Neural cell (in vitro differentiated cells): ENCODE results near the gene CCNY. TPM values are rescaled to one million over a fixed set of nuclear protein-coding genes. Genes with fewer than 3 reads are reported as not detected.

Experiments
- H2AFZ ChIP-seq: fragments of 200-600, 300-800 bp; sonication (generic), shearing (Covaris generic); 2 replicates; pipeline ENCODE4 v1.6.0; 2014; ENCODE audit warnings: low read depth, mild to moderate bottlenecking, antibody characterized with exemption, low read length, moderate library complexity
- H3F3A ChIP-seq: fragments of 200-600 bp; shearing (Covaris generic); 2 replicates; pipeline ENCODE4 v1.6.1; 2016; ENCODE audit warnings: mild to moderate bottlenecking, moderate library complexity, mixed read lengths, antibody characterized with exemption, low read length; ENCODE audit not compliant: insufficient read depth, poor library complexity, severe bottlenecking
- H3K27ac ChIP-seq: fragments of 200-600, 300-800 bp; sonication (generic), shearing (Covaris generic); 2 replicates; pipeline ENCODE4 v1.5.1; 2014; ENCODE audit warnings: mild to moderate bottlenecking, low read length, moderate library complexity
- H3K27me3 ChIP-seq: fragments of 300-800, 200-600 bp; sonication (generic), shearing (Covaris generic); 2 replicates; pipeline ENCODE4 v1.6.0; 2014; ENCODE audit warnings: mild to moderate bottlenecking, low read depth, low read length, moderate library complexity; ENCODE audit not compliant: insufficient read depth
- H3K36me3 ChIP-seq: fragments of 300-800, 200-600 bp; sonication (generic), shearing (Covaris generic); 2 replicates; pipeline ENCODE4 v1.5.1; 2014; ENCODE audit warnings: mild to moderate bottlenecking, antibody characterized with exemption, low read length, moderate library complexity; ENCODE audit not compliant: insufficient read depth
- H3K4me2 ChIP-seq: fragments of 300-800, 200-600 bp; sonication (generic), shearing (Covaris generic); 2 replicates; pipeline ENCODE4 v1.6.0; 2014; ENCODE audit warnings: mild to moderate bottlenecking, low read length
- H3K4me3 ChIP-seq: fragments of 300-800, 200-600 bp; sonication (generic), shearing (Covaris generic); 2 replicates; pipeline ENCODE4 v1.5.1; 2014; ENCODE audit warnings: mild to moderate bottlenecking, low read length, moderate library complexity
- H3K79me2 ChIP-seq: fragments of 200-600 bp; shearing (Covaris generic); replicated peaks from 2 replicates; pipeline ENCODE4 v1.6.0; 2014; ENCODE audit warnings: mild to moderate bottlenecking, low read length, moderate library complexity; ENCODE audit not compliant: insufficient read depth
- H3K9ac ChIP-seq: fragments of 300-800, 200-600 bp; sonication (generic), shearing (Covaris generic); 2 replicates; pipeline ENCODE4 v1.6.1; 2016; ENCODE audit warnings: mild to moderate bottlenecking, low read length, mixed read lengths
- H3K9me2 ChIP-seq: fragments of 200-600 bp; shearing (Covaris generic); 2 replicates; pipeline ENCODE4 v1.6.1; 2016; ENCODE audit warnings: mild to moderate bottlenecking, low read length, mixed read lengths; ENCODE audit not compliant: insufficient read depth
- H3K9me3 ChIP-seq: fragments of 200-600, 300-800 bp; sonication (generic), shearing (Covaris generic); 2 replicates; pipeline ENCODE4 v1.6.1; 2016; ENCODE audit warnings: mild to moderate bottlenecking, mixed run types, low read length, moderate library complexity, mixed read lengths
- H4K20me1 ChIP-seq: fragments of 200-600 bp; shearing (Covaris generic); 2 replicates; pipeline ENCODE4 v1.6.1; 2016; ENCODE audit warnings: mild to moderate bottlenecking, mixed run types; ENCODE audit not compliant: insufficient read depth
- EP300 ChIP-seq: fragments of 450-650 bp; conservative IDR thresholded peaks from 2 replicates; pipeline ENCODE4 v1.6.1; 2014; ENCODE audit warnings: antibody characterized with exemption, mild to moderate bottlenecking, moderate library complexity; ENCODE audit not compliant: poor library complexity, severe bottlenecking
- EZH2 ChIP-seq: fragments of 200-600, 300-800 bp; shearing (Covaris generic), sonication (generic); IDR thresholded peaks from 2 replicates; pipeline ENCODE4 v1.6.1; 2014; ENCODE audit warnings: antibody characterized with exemption, low read length, borderline replicate concordance, mild to moderate bottlenecking; ENCODE audit not compliant: insufficient read depth, poor library complexity, severe bottlenecking
- MXI1 ChIP-seq: fragments of 450-650 bp; conservative IDR thresholded peaks from 2 replicates; pipeline ENCODE4 v1.6.1; 2014; ENCODE audit warnings: antibody characterized with exemption, mild to moderate bottlenecking; ENCODE audit not compliant: poor library complexity, severe bottlenecking
- POLR2AphosphoS5 ChIP-seq: IDR thresholded peaks from 2 replicates; pipeline ENCODE4 v1.6.1; 2012
- RAD21 ChIP-seq: fragments of 450-650 bp; conservative IDR thresholded peaks from 2 replicates; pipeline ENCODE4 v1.6.1; 2014; ENCODE audit warnings: antibody characterized with exemption, mild to moderate bottlenecking, moderate library complexity
- REST ChIP-seq: IDR thresholded peaks from 2 replicates; pipeline ENCODE4 v1.6.1; 2012; ENCODE audit warnings: borderline replicate concordance
- SMC3 ChIP-seq: fragments of 450-650 bp; conservative IDR thresholded peaks from 2 replicates; pipeline ENCODE4 v1.6.1; 2014; ENCODE audit warnings: antibody characterized with exemption, mild to moderate bottlenecking, moderate library complexity; ENCODE audit not compliant: poor library complexity
- TAF1 ChIP-seq: IDR thresholded peaks from 2 replicates; pipeline ENCODE4 v1.6.1; 2012; ENCODE audit warnings: low read depth
- polyA plus RNA-seq: library from polyadenylated mRNA; depleted of rRNA; stranded (reverse); fragments of >200 nt; gene quantifications from 2 replicates; pipeline ENCODE4 v1.2.3, GENCODE V29; 2014
- TF ChIP-seq, protein P1 (sequence below): fragments of 450-650 bp; IDR thresholded peaks from 2 replicates; pipeline ENCODE4 v1.5.1; 2014; ENCODE audit warnings: antibody characterized with exemption, mild to moderate bottlenecking, moderate library complexity; ENCODE audit not compliant: poor library complexity, severe bottlenecking

Gene CCNY
- polyA plus RNA-seq, 1 donor from 2014 or later = 36.4 TPM

DNA sequence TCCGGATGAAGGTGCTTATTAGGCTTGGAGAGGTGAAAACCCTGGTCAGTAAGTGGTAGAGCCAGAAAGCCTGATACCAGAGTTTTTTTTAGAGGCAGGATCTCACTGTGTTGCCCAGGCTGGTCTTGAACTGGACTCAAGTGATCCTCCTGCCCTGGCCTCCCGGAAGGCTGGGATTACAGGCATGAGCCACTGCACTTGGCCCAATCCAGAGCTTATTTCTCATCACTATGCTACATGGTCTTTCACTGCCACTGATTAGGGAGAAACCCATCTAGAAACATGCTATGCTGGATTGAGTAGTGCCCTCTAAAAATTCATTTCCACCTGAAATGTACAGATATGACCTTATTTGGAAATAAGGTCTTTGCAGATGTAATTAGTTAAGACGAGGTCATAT is 240.4 kb downstream of the CCNY start:
- Histone ChIP-seq H3K79me2 (no peaks in the 10 kb centered on the region), H2AFZ (no peak overlapping the region), H3K9me3 (no peaks in the 10 kb centered on the region), H4K20me1 (no peaks in the 10 kb centered on the region), H3K27me3 (no peaks in the 10 kb centered on the region), H3K27ac (no peak overlapping the region), H3F3A (no peaks in the 10 kb centered on the region), H3K4me3 (no peak overlapping the region), H3K36me3 (no peaks in the 10 kb centered on the region), H3K9ac (no peak overlapping the region), H3K9me2 (no peaks in the 10 kb centered on the region), H3K4me2 (no peak overlapping the region)
- TF ChIP-seq, protein P1, sequence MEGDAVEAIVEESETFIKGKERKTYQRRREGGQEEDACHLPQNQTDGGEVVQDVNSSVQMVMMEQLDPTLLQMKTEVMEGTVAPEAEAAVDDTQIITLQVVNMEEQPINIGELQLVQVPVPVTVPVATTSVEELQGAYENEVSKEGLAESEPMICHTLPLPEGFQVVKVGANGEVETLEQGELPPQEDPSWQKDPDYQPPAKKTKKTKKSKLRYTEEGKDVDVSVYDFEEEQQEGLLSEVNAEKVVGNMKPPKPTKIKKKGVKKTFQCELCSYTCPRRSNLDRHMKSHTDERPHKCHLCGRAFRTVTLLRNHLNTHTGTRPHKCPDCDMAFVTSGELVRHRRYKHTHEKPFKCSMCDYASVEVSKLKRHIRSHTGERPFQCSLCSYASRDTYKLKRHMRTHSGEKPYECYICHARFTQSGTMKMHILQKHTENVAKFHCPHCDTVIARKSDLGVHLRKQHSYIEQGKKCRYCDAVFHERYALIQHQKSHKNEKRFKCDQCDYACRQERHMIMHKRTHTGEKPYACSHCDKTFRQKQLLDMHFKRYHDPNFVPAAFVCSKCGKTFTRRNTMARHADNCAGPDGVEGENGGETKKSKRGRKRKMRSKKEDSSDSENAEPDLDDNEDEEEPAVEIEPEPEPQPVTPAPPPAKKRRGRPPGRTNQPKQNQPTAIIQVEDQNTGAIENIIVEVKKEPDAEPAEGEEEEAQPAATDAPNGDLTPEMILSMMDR = no peak
- TF ChIP-seq TAF1 (no peak), REST (no peak), SMC3 (no peak), EP300 (no peak), EZH2 (no peak), POLR2AphosphoS5 (no peak)

- no peak overlapping the region for H2AFZ ChIP-seq
- TF ChIP-seq MXI1 (no peak), RAD21 (no peak), POLR2AphosphoS5 (no peak), TAF1 (no peak), SMC3 (no peak), EZH2 (no peak), EP300 (no peak), REST (no peak)
- TF ChIP-seq, protein P1 = no peak
- H3K9me2 ChIP-seq = no peaks in the 10 kb centered on the region
- no peak overlapping the region for H3K9ac ChIP-seq
- no peak overlapping the region for H3K27ac ChIP-seq
- no peak overlapping the region for H3K4me2 ChIP-seq
- no peaks in the 10 kb centered on the region for H3K9me3 ChIP-seq
- H4K20me1 ChIP-seq = no peaks in the 10 kb centered on the region
- no peaks in the 10 kb centered on the region for H3K36me3 ChIP-seq
- no peak overlapping the region for H3K4me3 ChIP-seq
- no peaks in the 10 kb centered on the region for H3F3A ChIP-seq
- H3K79me2 ChIP-seq = no peaks in the 10 kb centered on the region
- no peaks in the 10 kb centered on the region for H3K27me3 ChIP-seq
These were observed 241.8 kb downstream of the CCNY start for GRCh38 chr10:35577926-35578617.
